DND-41 (cell line): Measurements from ENCODE around the gene ST6GALNAC5.

Experiments used
- EZH2 ChIP-seq: IDR thresholded peaks from 3 replicates; pipeline ENCODE4 v1.6.1; 2012; ENCODE audit warnings: borderline replicate concordance, low read depth, mild to moderate bottlenecking, moderate library complexity, low read length, inconsistent platforms; ENCODE audit not compliant: severe bottlenecking
- TF ChIP-seq, protein P1 (sequence below): IDR thresholded peaks from 2 replicates; pipeline ENCODE4 v1.5.1; 2012; ENCODE audit warnings: borderline replicate concordance, low read length, moderate library complexity, mild to moderate bottlenecking; ENCODE audit not compliant: poor library complexity, severe bottlenecking; ENCODE audit errors: extremely low read depth

- TF ChIP-seq, protein P1, sequence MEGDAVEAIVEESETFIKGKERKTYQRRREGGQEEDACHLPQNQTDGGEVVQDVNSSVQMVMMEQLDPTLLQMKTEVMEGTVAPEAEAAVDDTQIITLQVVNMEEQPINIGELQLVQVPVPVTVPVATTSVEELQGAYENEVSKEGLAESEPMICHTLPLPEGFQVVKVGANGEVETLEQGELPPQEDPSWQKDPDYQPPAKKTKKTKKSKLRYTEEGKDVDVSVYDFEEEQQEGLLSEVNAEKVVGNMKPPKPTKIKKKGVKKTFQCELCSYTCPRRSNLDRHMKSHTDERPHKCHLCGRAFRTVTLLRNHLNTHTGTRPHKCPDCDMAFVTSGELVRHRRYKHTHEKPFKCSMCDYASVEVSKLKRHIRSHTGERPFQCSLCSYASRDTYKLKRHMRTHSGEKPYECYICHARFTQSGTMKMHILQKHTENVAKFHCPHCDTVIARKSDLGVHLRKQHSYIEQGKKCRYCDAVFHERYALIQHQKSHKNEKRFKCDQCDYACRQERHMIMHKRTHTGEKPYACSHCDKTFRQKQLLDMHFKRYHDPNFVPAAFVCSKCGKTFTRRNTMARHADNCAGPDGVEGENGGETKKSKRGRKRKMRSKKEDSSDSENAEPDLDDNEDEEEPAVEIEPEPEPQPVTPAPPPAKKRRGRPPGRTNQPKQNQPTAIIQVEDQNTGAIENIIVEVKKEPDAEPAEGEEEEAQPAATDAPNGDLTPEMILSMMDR = no peak
- no peak for TF ChIP-seq EZH2
These were observed 58.5 kb downstream of the ST6GALNAC5 start for GRCh38 chr1:76925825-76926224.
